ENCODE measurements around the gene CUEDC1. TPM values are rescaled to one million over a fixed set of nuclear protein-coding genes. Genes with fewer than 3 reads are reported as not detected.
A peak's percentile ranks its signal among the peaks of the same experiment; 100 is the strongest.

Gene CUEDC1
- total and polyA plus RNA-seq, 2 of the 13 experiments (the other 11 are each of a cell fraction or from before 2014, with no cell fraction given) = 7.4 to 12.9 TPM

DNA sequence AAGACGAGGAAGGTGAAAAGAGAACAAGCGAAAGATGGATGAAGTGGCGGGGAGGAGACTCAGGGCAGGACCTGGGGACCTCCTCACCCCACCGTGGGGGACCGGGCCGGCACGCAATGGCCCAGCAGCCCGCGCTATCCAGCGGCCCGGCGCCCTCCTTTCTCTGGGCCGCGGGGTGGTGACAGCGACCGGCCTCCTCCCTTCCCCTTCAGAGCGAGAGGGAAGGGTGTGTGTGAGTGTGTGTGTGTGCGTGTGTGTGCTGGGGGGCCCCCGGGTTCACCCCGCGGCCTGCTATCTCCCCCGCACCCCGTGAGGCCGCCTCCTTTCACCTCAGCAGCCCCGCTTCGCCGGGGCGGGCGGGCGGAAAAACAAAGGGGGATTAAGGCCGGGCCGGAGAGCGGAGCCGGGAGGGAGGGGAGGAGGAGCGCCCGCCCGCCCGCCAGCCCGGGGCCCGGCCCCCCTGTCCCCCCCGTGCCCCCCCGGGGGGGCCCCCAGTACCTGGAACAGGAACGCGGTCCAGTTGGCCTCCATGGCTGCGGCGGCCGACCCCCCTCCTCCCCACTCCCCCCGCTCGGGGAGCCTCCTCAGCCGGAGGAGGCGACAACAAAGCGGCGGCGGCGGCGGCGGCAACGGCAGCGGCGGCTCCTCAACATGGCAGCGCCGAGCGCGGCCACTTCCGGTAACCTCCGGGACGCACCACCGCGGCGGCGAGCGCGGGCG is 32.5 kb upstream of the CUEDC1 start, which contains the start of gene VEZF1 (continued):
- TF ChIP-seq, protein P1, sequence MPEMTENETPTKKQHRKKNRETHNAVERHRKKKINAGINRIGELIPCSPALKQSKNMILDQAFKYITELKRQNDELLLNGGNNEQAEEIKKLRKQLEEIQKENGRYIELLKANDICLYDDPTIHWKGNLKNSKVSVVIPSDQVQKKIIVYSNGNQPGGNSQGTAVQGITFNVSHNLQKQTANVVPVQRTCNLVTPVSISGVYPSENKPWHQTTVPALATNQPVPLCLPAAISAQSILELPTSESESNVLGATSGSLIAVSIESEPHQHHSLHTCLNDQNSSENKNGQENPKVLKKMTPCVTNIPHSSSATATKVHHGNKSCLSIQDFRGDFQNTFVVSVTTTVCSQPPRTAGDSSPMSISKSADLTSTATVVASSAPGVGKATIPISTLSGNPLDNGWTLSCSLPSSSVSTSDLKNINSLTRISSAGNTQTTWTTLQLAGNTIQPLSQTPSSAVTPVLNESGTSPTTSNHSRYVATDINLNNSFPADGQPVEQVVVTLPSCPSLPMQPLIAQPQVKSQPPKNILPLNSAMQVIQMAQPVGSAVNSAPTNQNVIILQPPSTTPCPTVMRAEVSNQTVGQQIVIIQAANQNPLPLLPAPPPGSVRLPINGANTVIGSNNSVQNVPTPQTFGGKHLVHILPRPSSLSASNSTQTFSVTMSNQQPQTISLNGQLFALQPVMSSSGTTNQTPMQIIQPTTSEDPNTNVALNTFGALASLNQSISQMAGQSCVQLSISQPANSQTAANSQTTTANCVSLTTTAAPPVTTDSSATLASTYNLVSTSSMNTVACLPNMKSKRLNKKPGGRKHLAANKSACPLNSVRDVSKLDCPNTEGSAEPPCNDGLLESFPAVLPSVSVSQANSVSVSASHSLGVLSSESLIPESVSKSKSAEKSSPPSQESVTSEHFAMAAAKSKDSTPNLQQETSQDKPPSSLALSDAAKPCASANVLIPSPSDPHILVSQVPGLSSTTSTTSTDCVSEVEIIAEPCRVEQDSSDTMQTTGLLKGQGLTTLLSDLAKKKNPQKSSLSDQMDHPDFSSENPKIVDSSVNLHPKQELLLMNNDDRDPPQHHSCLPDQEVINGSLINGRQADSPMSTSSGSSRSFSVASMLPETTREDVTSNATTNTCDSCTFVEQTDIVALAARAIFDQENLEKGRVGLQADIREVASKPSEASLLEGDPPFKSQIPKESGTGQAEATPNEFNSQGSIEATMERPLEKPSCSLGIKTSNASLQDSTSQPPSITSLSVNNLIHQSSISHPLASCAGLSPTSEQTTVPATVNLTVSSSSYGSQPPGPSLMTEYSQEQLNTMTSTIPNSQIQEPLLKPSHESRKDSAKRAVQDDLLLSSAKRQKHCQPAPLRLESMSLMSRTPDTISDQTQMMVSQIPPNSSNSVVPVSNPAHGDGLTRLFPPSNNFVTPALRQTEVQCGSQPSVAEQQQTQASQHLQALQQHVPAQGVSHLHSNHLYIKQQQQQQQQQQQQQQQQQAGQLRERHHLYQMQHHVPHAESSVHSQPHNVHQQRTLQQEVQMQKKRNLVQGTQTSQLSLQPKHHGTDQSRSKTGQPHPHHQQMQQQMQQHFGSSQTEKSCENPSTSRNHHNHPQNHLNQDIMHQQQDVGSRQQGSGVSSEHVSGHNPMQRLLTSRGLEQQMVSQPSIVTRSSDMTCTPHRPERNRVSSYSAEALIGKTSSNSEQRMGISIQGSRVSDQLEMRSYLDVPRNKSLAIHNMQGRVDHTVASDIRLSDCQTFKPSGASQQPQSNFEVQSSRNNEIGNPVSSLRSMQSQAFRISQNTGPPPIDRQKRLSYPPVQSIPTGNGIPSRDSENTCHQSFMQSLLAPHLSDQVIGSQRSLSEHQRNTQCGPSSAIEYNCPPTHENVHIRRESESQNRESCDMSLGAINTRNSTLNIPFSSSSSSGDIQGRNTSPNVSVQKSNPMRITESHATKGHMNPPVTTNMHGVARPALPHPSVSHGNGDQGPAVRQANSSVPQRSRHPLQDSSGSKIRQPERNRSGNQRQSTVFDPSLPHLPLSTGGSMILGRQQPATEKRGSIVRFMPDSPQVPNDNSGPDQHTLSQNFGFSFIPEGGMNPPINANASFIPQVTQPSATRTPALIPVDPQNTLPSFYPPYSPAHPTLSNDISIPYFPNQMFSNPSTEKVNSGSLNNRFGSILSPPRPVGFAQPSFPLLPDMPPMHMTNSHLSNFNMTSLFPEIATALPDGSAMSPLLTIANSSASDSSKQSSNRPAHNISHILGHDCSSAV (CRISPR knock-in tag; IDR thresholded peaks at IDR 0.05; ENCODE audit: borderline replicate concordance) = no peak
- peak; percentile 88; the same call in 1 of the 2 replicates for TF ChIP-seq ZSCAN20 (CRISPR knock-in tag; IDR thresholded peaks at IDR 0.05; ENCODE audit: borderline replicate concordance)
- TF ChIP-seq ZNF24 (IDR thresholded peaks at IDR 0.05) = no peak
- TF ChIP-seq ZNF510 (CRISPR knock-in tag; IDR thresholded peaks at IDR 0.05; ENCODE audit: low read depth) = no peak
- TF ChIP-seq, protein P2, sequence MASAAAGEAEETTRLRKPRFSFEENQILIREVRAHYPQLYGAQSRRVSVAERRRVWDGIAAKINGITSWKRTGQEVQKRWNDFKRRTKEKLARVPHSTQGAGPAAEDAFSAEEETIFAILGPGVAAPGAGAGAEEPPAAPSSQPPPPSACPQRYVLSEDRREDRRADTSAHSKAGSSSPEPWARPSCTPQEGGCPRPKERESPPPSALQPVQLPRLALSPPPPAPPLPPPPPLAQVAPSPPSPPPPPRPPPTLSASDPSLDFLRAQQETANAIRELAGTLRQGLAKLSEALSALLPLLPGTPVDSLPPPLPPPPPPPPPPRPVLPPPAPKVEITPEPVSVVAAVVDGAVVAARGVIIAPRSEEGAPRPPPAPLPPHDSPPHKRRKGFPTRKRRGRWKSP (CRISPR knock-in tag; IDR thresholded peaks at IDR 0.05) = 0 out of 2 replicates have a peak, but pooled peaks have one; percentile 41
- peak; percentile 47; the same call in 1 of the 2 replicates for TF ChIP-seq ZNF557 (CRISPR knock-in tag; IDR thresholded peaks at IDR 0.05)
- TF ChIP-seq SALL1 (CRISPR knock-in tag; IDR thresholded peaks at IDR 0.05) = peak; percentile 57
- TF ChIP-seq ZNF256 (CRISPR knock-in tag; conservative IDR thresholded peaks at IDR 0.05) = 0 out of 2 replicates have a peak, but pooled peaks have one; percentile 58
- no peak for TF ChIP-seq NFE2L1 (CRISPR knock-in tag; IDR thresholded peaks at IDR 0.05; ENCODE audit: borderline replicate concordance)
- TF ChIP-seq IRX3 (CRISPR knock-in tag; IDR thresholded peaks at IDR 0.05; ENCODE audit: borderline replicate concordance, low read depth) = 0 out of 2 replicates have a peak, but pooled peaks have one; percentile 38
- TF ChIP-seq ZNF234 (CRISPR knock-in tag; conservative IDR thresholded peaks at IDR 0.05) = peak; percentile 30; the same call in 1 of the 2 replicates
- TF ChIP-seq NCOR1 (IDR thresholded peaks at IDR 0.05; ENCODE audit: borderline replicate concordance, low read length) = no peak
- TF ChIP-seq, protein P3, sequence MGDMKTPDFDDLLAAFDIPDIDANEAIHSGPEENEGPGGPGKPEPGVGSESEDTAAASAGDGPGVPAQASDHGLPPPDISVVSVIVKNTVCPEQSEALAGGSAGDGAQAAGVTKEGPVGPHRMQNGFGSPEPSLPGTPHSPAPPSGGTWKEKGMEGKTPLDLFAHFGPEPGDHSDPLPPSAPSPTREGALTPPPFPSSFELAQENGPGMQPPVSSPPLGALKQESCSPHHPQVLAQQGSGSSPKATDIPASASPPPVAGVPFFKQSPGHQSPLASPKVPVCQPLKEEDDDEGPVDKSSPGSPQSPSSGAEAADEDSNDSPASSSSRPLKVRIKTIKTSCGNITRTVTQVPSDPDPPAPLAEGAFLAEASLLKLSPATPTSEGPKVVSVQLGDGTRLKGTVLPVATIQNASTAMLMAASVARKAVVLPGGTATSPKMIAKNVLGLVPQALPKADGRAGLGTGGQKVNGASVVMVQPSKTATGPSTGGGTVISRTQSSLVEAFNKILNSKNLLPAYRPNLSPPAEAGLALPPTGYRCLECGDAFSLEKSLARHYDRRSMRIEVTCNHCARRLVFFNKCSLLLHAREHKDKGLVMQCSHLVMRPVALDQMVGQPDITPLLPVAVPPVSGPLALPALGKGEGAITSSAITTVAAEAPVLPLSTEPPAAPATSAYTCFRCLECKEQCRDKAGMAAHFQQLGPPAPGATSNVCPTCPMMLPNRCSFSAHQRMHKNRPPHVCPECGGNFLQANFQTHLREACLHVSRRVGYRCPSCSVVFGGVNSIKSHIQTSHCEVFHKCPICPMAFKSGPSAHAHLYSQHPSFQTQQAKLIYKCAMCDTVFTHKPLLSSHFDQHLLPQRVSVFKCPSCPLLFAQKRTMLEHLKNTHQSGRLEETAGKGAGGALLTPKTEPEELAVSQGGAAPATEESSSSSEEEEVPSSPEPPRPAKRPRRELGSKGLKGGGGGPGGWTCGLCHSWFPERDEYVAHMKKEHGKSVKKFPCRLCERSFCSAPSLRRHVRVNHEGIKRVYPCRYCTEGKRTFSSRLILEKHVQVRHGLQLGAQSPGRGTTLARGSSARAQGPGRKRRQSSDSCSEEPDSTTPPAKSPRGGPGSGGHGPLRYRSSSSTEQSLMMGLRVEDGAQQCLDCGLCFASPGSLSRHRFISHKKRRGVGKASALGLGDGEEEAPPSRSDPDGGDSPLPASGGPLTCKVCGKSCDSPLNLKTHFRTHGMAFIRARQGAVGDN (CRISPR knock-in tag; IDR thresholded peaks at IDR 0.05) = peak; percentile 67
- peak; percentile 30; the same call in 1 of the 2 replicates for TF ChIP-seq GLI4 (CRISPR knock-in tag; IDR thresholded peaks at IDR 0.05; ENCODE audit: borderline replicate concordance)
- TF ChIP-seq HNF4A (CRISPR knock-in tag; IDR thresholded peaks at IDR 0.05) = no peak; the same call in 1 of the 2 replicates

All from HepG2 (cell line).